HG03097 (cell line): Measurements from ENCODE around the gene TAS2R39.

Experiments
- ATAC-seq: cut with Tn5 transposase; IDR thresholded peaks from one replicate; pipeline ENCODE4 v1.9.1; 2021; ENCODE audit not compliant: unreplicated experiment, low FRiP score

Gene TAS2R39

DNA sequence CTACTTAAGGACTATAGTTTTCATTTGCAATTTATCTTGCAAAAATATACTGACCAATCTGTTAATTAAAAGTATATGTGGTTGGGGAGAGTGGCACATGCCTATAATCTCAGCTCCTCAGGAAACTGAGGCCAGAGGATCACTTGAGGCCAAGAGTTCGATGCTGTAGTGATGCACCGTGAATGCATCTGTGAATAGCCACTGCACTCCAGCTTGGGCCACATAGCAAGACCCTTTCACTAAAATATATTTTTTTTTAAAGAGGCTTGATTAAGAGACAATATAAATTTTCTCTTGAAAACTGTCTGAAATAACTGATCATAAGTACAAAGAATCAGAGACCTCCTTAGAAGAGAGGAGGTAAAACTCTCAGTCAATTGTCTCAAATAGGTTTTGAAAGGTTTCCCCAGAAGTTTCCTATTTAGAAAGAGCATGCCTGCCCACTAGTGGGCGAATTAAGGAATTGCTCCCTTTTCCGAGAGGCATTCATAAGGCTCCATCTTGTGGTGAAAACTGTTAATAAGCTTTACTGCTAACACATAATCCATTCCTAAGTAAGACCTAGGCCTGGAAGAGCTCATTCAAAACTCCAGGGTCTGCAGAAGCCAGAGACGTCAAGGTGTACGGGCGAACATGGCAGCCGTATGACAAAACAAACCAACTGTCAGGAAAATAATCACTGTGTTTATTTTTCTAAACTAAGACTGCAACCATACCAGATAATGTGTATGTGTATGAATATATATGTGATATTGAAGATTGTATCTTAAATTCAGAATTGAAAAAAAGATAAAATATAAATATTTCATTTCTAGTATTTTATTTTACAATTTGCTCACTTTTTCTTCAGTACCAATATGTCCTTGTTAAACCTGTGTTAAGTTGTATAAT lies 31.8 kb downstream of the TAS2R39 start:
- ATAC-seq: peak; percentile 91

GRCh38 chr7:143216151-143216550 lies 32.9 kb downstream of the TAS2R39 start:
- no peak for ATAC-seq

GRCh38 chr7:143216686-143217085 lies 33.5 kb downstream of the TAS2R39 start:
- ATAC-seq: no peak

GRCh38 chr7:143217806-143218205 lies 34.6 kb downstream of the TAS2R39 start:
- ATAC-seq: no peak

DNA sequence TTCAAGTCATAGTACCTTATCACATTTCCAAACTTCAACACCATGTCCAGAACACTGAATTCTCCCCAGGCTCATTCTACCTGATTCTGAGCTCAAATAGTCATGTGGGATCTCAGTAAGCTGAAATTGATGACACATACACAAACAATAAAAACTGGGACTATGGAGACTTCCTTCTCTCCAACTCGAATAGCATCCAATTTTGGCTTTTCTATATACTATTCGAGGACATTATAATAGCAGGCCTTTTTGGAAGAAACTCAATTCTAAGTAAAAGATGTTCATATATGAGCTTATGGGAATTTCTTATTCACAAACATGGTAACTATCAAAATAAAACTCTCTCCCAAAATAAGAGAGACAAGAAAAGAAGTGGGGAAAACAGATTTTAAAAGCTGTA lies 38.1 kb downstream of the TAS2R39 start:
- ATAC-seq: no peak

DNA sequence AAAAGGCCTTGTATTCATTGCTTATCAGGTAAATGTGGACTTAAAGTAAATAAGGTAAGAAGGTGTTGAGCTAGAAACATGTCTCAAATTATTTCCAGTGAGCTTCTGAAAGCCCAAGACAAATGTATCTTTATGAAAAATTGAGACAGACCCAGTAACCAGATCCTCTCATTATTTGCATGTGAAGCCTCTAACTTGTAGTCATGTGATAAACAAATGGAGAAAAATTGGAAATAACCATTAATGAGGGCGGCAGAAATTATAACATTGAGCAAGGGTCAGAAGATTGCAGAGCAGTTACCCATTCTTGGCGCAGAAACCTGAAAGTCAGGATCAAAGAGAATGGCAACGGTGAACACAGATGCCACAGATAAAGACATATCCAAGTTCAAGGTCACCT lies 38.5 kb downstream of the TAS2R39 start, which contains the start of gene TAS2R40:
Gene TAS2R40, plus strand, starts transcription at position 301 of the 400 bp plus-strand sequence. Its CDS starts 42 bp downstream, at position 343.
- no peak for ATAC-seq

GRCh38 chr7:143222782-143223181 lies 39.6 kb downstream of the TAS2R39 start:
- no peak for ATAC-seq

DNA sequence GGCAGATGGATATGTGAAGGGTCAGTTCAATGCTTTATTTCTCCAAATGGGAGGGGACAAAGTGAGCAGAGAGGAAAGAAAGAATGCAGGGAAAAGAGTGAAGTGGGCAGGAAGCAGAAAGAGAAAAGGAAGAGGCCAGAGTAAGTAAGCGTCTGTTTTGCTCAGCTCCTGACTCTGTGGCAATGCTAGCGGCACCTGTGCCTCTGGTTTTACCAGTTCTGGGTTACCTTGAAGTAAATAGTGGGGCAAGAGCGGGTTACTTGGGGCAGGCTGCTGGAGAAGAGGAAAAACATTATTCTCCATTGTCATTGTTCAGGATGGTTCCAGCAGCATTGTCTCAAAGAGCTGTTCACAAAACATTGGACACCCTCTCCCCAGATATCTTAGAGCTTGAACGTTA lies 40.6 kb downstream of the TAS2R39 start:
- no peak for ATAC-seq

DNA sequence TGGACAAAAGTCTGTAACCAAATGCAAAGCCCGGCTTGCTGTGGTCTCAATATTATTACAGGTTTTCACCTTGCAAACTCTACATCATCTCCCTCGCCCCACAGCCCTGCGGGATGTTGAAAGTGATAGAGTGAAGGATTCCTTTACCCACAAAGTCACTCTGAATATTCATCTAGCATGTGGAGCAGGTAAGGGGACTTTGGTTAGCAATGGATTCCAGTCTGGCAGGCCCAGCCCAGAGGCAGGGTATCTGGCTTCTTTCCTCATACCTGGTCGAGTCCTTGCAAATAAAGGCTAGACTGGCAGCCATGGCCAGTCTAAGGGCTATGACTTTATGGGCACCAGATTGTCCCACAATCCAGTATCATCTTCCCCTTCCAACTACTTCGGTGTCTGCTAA lies 41.8 kb downstream of the TAS2R39 start:
- ATAC-seq: no peak

DNA sequence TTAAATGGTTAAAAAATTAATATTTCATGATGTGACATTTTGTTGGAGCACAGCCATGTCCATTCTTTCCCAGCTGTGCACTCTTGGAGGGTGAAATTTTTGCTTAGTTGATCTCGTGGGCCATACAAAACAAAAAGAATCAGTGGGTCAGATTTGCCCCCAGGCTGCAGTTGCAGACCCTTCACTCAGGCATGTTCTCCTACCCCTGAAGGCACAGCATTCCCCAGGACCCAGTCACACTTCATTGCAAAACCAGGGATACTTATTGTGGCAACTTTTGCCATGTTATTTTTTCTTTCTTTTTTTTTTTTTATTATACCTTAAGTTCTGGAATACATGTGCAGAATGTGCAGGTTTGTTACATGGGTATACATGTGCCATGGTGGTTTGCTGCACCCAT lies 44.6 kb downstream of the TAS2R39 start:
- ATAC-seq: no peak

GRCh38 chr7:143229054-143229790 lies 46.0 kb downstream of the TAS2R39 start:
- ATAC-seq: no peak

GRCh38 chr7:143230602-143231457 lies 47.6 kb downstream of the TAS2R39 start:
- no peak for ATAC-seq
